ENCODE measurements around the gene ZNF585A.
"Not testable (repeated sequence)": the region's sequence is repeated elsewhere in the genome, so short reads cannot be mapped to it uniquely, and the experiment has no call there.

Gene ZNF585A

GRCh38 chr19:37172368-37173366 is at the start of gene ZNF585A:
Gene ZNF585A, minus strand, starts transcription at chr19:37172695. Its CDS starts 2,785 bp downstream, at chr19:37169910.
- DNase-seq: peak; percentile 87

GRCh38 chr19:37221136-37221535 is 48.6 kb upstream of the ZNF585A start:
- no peak for DNase-seq

- DNase-seq: no peak
These were observed 47.9 kb upstream of the ZNF585A start for GRCh38 chr19:37220383-37220782.

- no peak for DNase-seq
These were observed 46.1 kb upstream of the ZNF585A start for GRCh38 chr19:37218592-37218935.

GRCh38 chr19:37217775-37218591 is 45.5 kb upstream of the ZNF585A start, which contains the start of gene ZNF383:
Gene ZNF383, plus strand, starts transcription at chr19:37218214. Its CDS starts 12,240 bp downstream, at chr19:37230454.
- DNase-seq: peak; percentile 77

GRCh38 chr19:37217480-37217774 is 44.9 kb upstream of the ZNF585A start:
- DNase-seq: no peak

- no peak for DNase-seq
These were observed 25.3 kb upstream of the ZNF585A start for GRCh38 chr19:37197768-37198167.

- DNase-seq: not testable (repeated sequence)
These were observed 24.6 kb upstream of the ZNF585A start for GRCh38 chr19:37197115-37197514.

- DNase-seq: not testable (repeated sequence)
These were observed 22.8 kb upstream of the ZNF585A start for GRCh38 chr19:37195248-37195647.

GRCh38 chr19:37186071-37186470 is 13.6 kb upstream of the ZNF585A start:
- not testable (repeated sequence) for DNase-seq

- no peak for DNase-seq
These were observed 6.9 kb downstream of the ZNF585A start for GRCh38 chr19:37165635-37166034.

- no peak for DNase-seq
These were observed 12.3 kb downstream of the ZNF585A start for GRCh38 chr19:37160153-37160552.

GRCh38 chr19:37148214-37148613 is 24.3 kb downstream of the ZNF585A start:
- DNase-seq: no peak

- no peak for DNase-seq
These were observed 36.4 kb downstream of the ZNF585A start for GRCh38 chr19:37136111-37136510.

GRCh38 chr19:37128821-37129177 is 43.7 kb downstream of the ZNF585A start:
- DNase-seq: no peak

- DNase-seq: no peak
These were observed 44.3 kb downstream of the ZNF585A start for GRCh38 chr19:37127999-37128820.

GRCh38 chr19:37122093-37122492 is 50.4 kb downstream of the ZNF585A start:
- not testable (repeated sequence) for DNase-seq

- DNase-seq: no peak
These were observed 58.5 kb downstream of the ZNF585A start for GRCh38 chr19:37114001-37114400.

- DNase-seq: not testable (repeated sequence)
These were observed 60.7 kb downstream of the ZNF585A start for GRCh38 chr19:37111753-37112152.

- not testable (repeated sequence) for DNase-seq
These were observed 68.4 kb downstream of the ZNF585A start for GRCh38 chr19:37104135-37104534.

GRCh38 chr19:37098570-37098969 is 73.9 kb downstream of the ZNF585A start:
- no peak for DNase-seq

GRCh38 chr19:37095859-37096258 is 76.6 kb downstream of the ZNF585A start:
- no peak for DNase-seq

Measured in activated CD4-positive, alpha-beta T cell treated with anti-CD3 and anti-CD28 coated beads, Interleukin-2, amount 50 U/mL, for 1 hour (primary cell).